Heart left ventricle (tissue), 16 donors: ENCODE data around the gene FAM221B. TPM values are rescaled to one million over a fixed set of nuclear protein-coding genes. Genes with fewer than 3 reads are reported as not detected.

Source experiments
- ATAC-seq, 4 donors: fragments of 200-7000 bp; cut with Tn5 transposase; one replicate each; pipeline ENCODE4 v1.9.1; 2020 to 2022; ENCODE audit warnings: moderate library complexity in 4 of 4, mild to moderate bottlenecking in 3 of 4, moderate number of reproducible peaks in 1 of 4
- DNase-seq, 5 donors: peaks; one replicate each; pipeline ENCODE4 v3.0.0-alpha.2; 2020
- H3K27ac ChIP-seq, 12 donors: fragments of 200-600 bp; sonication (generic) in 4 of 12; one replicate each; pipeline versions ENCODE4 v1.5.0 to v1.8.0; 2016 to 2022; ENCODE audit warnings: mild to moderate bottlenecking in 2 of 12
- H3K27me3 ChIP-seq, 9 donors: fragments of 200-600 bp; sonication (generic) in 2 of 9; one replicate each; pipeline versions ENCODE4 v1.5.1 to v1.8.0; 2016 to 2022; ENCODE audit warnings: mild to moderate bottlenecking in 3 of 9
- H3K36me3 ChIP-seq, 9 donors: fragments of 200-600 bp; sonication (generic) in 2 of 9; one replicate each; pipeline versions ENCODE4 v1.5.0 to v1.8.0; 2018 to 2022; ENCODE audit warnings: mild to moderate bottlenecking in 2 of 9
- H3K4me1 ChIP-seq, 12 donors: fragments of 200-600 bp; sonication (generic) in 4 of 12; one replicate each; pipeline versions ENCODE4 v1.5.0 to v1.8.0; 2016 to 2022; ENCODE audit warnings: mild to moderate bottlenecking in 3 of 12
- H3K4me3 ChIP-seq, 12 donors: fragments of 200-600 bp; sonication (generic) in 4 of 12; one replicate each; pipeline versions ENCODE4 v1.5.0 to v1.8.0; 2017 to 2022; ENCODE audit warnings: mild to moderate bottlenecking in 9 of 12, moderate library complexity in 4 of 12
- H3K9me3 ChIP-seq, 12 donors: fragments of 200-600 bp; sonication (generic) in 4 of 12; one replicate each; pipeline versions ENCODE4 v1.5.0 to v1.8.0; 2016 to 2022; ENCODE audit warnings: mild to moderate bottlenecking in 1 of 12
- POLR2A ChIP-seq, 2 donors: fragments of 450-650 bp; IDR thresholded peaks; one replicate each; pipeline ENCODE4 v1.6.1; 2017; ENCODE audit warnings: antibody characterized with exemption in 2 of 2, mild to moderate bottlenecking in 2 of 2, moderate library complexity in 2 of 2
- WGBS, 4 donors: extraction: QIAGEN DNeasy Blood & Tissue Kit in 2 of 4; methylation state at CpG; one replicate each; pipeline versions ENCODE4 v1.1.5 to v1.1.7; 2013 to 2018; 5-methylcytosine and 5-hydroxymethylcytosine counted together
- intact Hi-C, 10 donors: fragments of 100-400 bp; cut with DNase I; formaldehyde crosslinking; loops; one replicate each; pipeline versions ENCODE4 v1.11.1 to v1.14.2; 2022
- polyA plus RNA-seq, 2 donors: library from polyadenylated mRNA; stranded (reverse); fragments of 200-250 nt; gene quantifications; one replicate each; pipeline ENCODE4 v1.2.3, GENCODE V29; 2013
- total RNA-seq, 9 donors: library from RNA; depleted of rRNA in 2 of 9; stranded (reverse); fragments of >200 nt in 2 of 9; fragmentation: NEBNext Ultra II Directional in 3 of 9; extraction: Animal tissue kit (Norgen Biotek cat#: 25700) in 3 of 9; gene quantifications; one replicate each; pipeline versions ENCODE4 v1.1.0 to v1.2.4, GENCODE V29; 2016 to 2023
- TF ChIP-seq, protein P1 (sequence below), 12 donors: fragments of 200-600 bp; sonication (generic) in 4 of 12; IDR thresholded peaks; one replicate each; pipeline versions ENCODE4 v1.5.0 to v1.8.0; 2018 to 2022; ENCODE audit warnings: antibody characterized with exemption in 12 of 12, mild to moderate bottlenecking in 5 of 12
- donor health status: ischemic (EF 13 %, LVEDD 7.1; RV severe dilation, severe dysfunction).
- donor health status: healthy with polysubstance abuse.
- donor health status: DM: no; HTN: yes; CAD: no.
- donor health status: DM: no; HTN: no; CAD: no.
- donor health status: ischemic (EF 25% LVEDD 6.9; RV normal size, moderate dysfunction).
- donor health status: ischemic (EF 25% LVEDD 5.7; RV mildly dilated, moderate dysfunction).
- donor health status: healthy.
- donor health status: DM: yes; HTN: yes; CAD: no.
- donor health status: ischemic (EF 35%, LVEDD 5.7; RV mildly dilated, moderate dysfunction).
- donor health status: nonischemic (EF 11% LVEDD 7.7; RV severe dilation, severe dysfunction).
- donor health status: DM: yes; HTN: yes; CAD: no.
- donor health status: PGD.
- donor health status: ischemic (EF 29% LVEDD 5.4; RV normal size, mild dysfunction).
- donor health status: nonischemic (EF 23%, LVEDD 6.1; RV moderate dilation, normal function).

FAM221B gene
- total and polyA plus RNA-seq, 11 donors = not detected

DNA sequence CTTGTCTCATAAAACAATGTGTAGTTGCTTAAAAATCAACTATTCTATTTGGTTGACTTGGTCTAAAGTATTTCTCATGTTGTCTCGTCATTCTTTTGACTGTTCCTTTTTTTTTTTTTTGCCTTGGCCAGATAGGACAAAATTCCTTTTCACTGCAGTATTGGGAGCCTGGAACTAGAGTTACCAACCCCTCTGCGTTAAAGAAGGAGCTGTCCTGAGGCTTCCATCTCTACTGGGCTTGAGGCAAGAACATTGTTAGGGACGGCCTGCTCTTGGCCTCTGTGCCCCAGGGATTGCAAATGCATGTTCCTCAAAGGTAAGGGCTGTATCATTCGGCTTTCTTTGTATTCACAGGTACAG, 38.5 kb downstream of the FAM221B start:
- no peak for ATAC-seq
- H3K4me1 ChIP-seq = peaks cover 0 to 43% (median 29%) of the 10 kb centered on the region in 12 donors
- H3K27me3 ChIP-seq = peaks cover 0 to 7% (median 0%) of the 10 kb centered on the region in 9 donors
- peaks cover 0 to 4% (median 0%) of the 10 kb centered on the region in 9 donors for H3K36me3 ChIP-seq
- DNase-seq = no peak
- 26 to 35% (median 30%) methylated on average over 4 of the region's 4 CpGs for WGBS, 4 donors
- peak overlapping the region in 1 of 12 donors; percentile 84 for H3K27ac ChIP-seq
- H3K9me3 ChIP-seq = no peaks in the 10 kb centered on the region
- no peak overlapping the region for H3K4me3 ChIP-seq
- TF ChIP-seq, protein P1, sequence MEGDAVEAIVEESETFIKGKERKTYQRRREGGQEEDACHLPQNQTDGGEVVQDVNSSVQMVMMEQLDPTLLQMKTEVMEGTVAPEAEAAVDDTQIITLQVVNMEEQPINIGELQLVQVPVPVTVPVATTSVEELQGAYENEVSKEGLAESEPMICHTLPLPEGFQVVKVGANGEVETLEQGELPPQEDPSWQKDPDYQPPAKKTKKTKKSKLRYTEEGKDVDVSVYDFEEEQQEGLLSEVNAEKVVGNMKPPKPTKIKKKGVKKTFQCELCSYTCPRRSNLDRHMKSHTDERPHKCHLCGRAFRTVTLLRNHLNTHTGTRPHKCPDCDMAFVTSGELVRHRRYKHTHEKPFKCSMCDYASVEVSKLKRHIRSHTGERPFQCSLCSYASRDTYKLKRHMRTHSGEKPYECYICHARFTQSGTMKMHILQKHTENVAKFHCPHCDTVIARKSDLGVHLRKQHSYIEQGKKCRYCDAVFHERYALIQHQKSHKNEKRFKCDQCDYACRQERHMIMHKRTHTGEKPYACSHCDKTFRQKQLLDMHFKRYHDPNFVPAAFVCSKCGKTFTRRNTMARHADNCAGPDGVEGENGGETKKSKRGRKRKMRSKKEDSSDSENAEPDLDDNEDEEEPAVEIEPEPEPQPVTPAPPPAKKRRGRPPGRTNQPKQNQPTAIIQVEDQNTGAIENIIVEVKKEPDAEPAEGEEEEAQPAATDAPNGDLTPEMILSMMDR (IDR thresholded peaks at IDR 0.05) = no peak
- TF ChIP-seq POLR2A (IDR thresholded peaks at IDR 0.05) = no peak
- intact Hi-C loops = loop anchor here (1.0 to 10.0 kb wide), 8 partner anchors 25 to 235 kb away; partner anchors contain the start of genes HINT2 (in 3 of the 10), FAM221B (in 1 of the 10) and TMEM8B (in 1 of the 10)

DNA sequence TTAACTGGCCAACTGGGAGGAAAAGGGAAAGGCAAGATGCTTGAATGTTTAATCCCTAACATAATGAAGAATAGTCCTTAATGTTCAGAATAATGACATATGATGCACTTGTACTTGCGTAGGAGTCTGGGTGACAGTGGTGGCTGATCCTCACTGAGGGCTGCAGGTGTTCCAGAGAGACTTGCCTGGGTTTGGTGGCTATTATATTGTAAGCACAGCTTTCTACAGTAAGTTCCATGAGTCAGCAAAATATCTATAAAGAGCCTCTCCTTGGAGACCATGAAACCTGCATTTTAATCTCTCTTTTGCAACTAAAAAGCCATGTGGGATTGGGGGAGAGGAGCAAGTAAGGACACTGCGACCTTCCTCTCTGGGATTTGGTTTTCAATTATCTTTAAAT, 39.0 kb downstream of the FAM221B start:
- Histone ChIP-seq H3K4me3 (no peak overlapping the region), H3K36me3 (peaks cover 0 to 4% (median 0%) of the 10 kb centered on the region in 9 donors), H3K27me3 (peaks cover 0 to 7% (median 0%) of the 10 kb centered on the region in 9 donors), H3K27ac (no peak overlapping the region), H3K9me3 (no peaks in the 10 kb centered on the region), H3K4me1 (peaks cover 0 to 41% (median 28%) of the 10 kb centered on the region in 12 donors)
- TF ChIP-seq, protein P1 (IDR thresholded peaks at IDR 0.05) = no peak
- TF ChIP-seq POLR2A (IDR thresholded peaks at IDR 0.05) = no peak
- 86 to 95% (median 92%) methylated on average over 2 of the region's 2 CpGs for whole genome bisulfite sequencing, 4 donors
- DNase-seq (no peak), ATAC-seq (no peak)
- intact Hi-C loops = loop anchor here in 2 of 10 donors (1.0 to 5.0 kb wide), 2 partner anchors 93 to 233 kb away; no protein-coding TSS in a partner anchor

- ATAC-seq = no peak
- Histone ChIP-seq H3K27ac (no peak overlapping the region), H3K4me3 (no peak overlapping the region), H3K36me3 (peaks cover 0 to 4% (median 0%) of the 10 kb centered on the region in 9 donors), H3K9me3 (no peaks in the 10 kb centered on the region), H3K27me3 (no peaks in the 10 kb centered on the region), H3K4me1 (no peaks in the 10 kb centered on the region)
- DNase-seq = no peak
- TF ChIP-seq, protein P1 (IDR thresholded peaks at IDR 0.05) = no peak
- TF ChIP-seq POLR2A (IDR thresholded peaks at IDR 0.05) = no peak
- intact Hi-C loops = no loop called here
These were observed 45.1 kb downstream of the FAM221B start for GRCh38 chr9:35783418-35783817.

DNA sequence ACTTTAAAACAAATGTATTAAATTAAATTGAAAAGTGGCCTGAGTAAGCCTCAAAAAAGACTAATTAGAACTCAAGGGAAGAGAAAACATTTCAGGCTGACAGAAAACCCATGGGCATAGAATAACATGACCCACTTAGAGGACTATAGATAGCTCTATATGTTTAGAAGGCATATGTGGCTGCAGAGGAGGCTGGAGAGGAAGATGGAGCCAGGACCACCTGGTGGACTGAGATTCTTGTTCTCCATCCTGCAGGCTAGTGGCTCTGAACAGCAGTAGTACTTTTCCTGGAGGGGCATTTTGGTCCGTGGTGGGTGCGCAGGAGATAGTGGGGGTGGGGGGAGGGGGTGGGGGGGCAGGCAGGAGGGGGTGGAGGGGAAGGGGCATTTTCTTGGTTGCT, 47.5 kb downstream of the FAM221B start:
- intact Hi-C loops = no loop called here
- Histone ChIP-seq H3K9me3 (no peaks in the 10 kb centered on the region), H3K27me3 (no peaks in the 10 kb centered on the region), H3K4me1 (peaks cover 0 to under 1% (median 0%) of the 10 kb centered on the region in 12 donors), H3K36me3 (no peaks in the 10 kb centered on the region), H3K27ac (no peak overlapping the region), H3K4me3 (no peak overlapping the region)
- ATAC-seq (no peak), DNase-seq (no peak)
- TF ChIP-seq POLR2A (IDR thresholded peaks at IDR 0.05) = no peak
- TF ChIP-seq, protein P1 (IDR thresholded peaks at IDR 0.05) = no peak
- WGBS, 4 donors = 78 to 85% (median 83%) methylated on average over 2 of the region's 2 CpGs
